Hippocampal formation (tissue), 2 donors: ENCODE results near the gene MMD.
"Not testable (repeated sequence)": the region's sequence is repeated elsewhere in the genome, so short reads cannot be mapped to it uniquely, and the experiment has no call there.

Experiments
- DNase-seq, 2 donors: peaks; one replicate each; lab custom pipeline; 2025; lab: John Stamatoyannopoulos, UW

The MMD gene

DNA sequence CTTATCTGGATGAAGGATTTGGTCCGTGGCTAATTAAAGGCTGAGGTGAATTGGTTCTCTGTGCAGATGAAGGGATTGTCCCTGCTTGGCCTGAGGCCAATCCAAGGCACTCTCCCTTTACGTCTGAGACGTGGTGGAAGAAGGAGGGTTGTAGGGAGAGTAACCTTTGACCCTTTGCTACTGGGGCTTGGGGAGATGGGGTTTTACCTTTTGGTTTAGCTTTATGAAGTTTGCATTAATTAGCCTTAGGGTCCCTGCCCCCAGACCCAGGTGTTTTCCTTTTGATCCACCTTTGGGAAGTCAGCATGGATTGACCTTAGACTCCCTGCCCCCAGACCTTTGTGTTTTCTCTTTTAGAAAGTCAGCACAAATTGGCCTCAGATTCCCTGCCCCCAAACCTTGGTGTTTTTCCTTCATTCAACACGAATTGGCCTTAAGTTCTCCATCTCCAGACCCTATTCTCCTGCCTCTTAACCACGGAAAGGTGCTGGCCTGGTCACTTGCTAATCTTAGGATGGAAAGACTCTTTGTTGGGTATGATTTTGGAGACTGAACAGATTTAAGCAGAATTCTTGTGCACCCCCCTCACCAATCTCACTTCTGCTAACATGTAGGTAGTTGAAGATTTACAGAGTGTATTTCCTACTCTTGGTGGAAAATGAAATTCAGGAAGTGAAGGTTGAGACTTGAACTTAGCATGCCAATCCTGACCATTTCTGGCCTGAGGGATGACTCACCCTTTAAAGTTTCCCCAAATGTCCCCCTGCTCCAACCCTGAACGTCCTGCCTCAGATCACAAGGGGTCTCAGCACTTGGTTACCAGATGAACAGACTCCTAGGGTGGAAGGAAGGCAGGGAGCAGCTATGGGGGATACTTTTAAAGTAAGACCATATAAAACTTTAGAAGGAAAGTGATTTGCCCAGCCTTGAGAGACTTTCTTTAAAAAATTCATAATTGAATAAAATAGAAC, 23.1 kb upstream of the MMD start:
- DNase-seq, result no peak

GRCh38 chr17:55443904-55444303, 22.3 kb upstream of the MMD start:
- no peak for DNase-seq

- DNase-seq, result no peak
Observed at GRCh38 chr17:55442953-55443683, 21.5 kb upstream of the MMD start.

DNA sequence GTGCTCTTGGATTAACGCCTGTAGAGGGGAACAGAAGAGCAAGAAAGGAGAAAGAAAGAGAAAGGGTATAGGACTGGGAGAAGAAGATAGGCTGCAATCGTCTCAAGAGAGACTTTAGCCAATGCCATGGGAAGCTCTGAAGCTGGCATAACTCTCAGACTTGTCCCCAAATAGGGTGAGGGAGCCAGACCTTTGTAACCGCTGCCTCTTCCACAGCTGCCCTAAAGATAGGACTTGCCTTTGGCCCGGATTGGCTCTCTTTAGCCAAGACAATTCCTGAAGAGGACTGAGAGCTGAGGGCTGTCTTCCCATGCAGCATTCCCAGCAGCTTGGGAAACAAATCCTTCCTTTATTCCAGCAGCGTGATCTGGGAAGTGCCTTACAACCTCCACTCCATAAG, 20.8 kb upstream of the MMD start:
- no peak for DNase-seq

- DNase-seq, result no peak
Observed at GRCh38 chr17:55441544-55441943, 19.9 kb upstream of the MMD start.

- no peak for DNase-seq
Observed at GRCh38 chr17:55440391-55440790, 18.8 kb upstream of the MMD start.

DNA sequence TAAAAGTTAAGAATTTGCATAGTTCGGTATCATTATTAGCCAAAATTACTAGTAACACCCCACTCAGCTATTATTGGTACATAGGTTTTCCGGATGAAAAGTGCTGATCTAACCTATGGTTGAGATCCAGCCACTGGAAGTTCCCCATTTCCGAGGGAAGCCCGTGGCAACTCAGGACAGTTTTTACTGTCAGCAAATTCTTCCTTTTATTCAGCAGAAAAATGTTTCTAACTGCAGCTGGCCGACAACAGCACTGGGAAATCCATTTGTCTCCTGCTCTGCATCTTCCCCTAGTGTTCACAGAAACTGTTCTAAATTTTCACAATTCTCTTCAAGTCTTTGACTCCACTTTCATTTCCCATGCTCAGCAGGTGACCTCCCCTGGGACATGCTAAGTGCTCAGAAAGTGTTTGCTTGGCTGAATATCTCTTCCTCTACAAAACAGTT, 15.5 kb upstream of the MMD start:
- no peak for DNase-seq

GRCh38 chr17:55436224-55437158, 14.9 kb upstream of the MMD start:
- DNase-seq, result no peak

DNA sequence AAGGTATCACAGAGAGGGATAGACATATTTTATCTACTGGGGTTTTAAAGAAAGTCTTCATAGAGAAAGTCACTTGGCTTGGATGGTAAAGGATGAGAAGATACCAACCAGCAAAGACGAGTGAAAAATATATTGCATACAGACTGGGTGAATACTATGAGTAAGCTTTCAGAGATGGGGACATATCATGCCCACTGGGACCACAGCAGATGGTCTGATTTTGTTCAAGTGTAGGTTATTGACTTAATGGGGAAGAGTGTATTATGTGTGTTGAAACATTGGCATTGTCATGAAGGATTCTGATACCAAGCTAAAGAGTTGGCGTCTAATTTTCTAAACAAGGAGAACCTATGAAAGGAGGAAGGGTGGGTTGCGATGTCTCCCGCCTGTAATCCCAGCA, 13.8 kb upstream of the MMD start:
- DNase-seq, result no peak

- no peak for DNase-seq
Observed at GRCh38 chr17:55434721-55435120, 13.1 kb upstream of the MMD start.

- DNase-seq, result no peak
Observed at GRCh38 chr17:55433629-55434422, 12.2 kb upstream of the MMD start.

DNA sequence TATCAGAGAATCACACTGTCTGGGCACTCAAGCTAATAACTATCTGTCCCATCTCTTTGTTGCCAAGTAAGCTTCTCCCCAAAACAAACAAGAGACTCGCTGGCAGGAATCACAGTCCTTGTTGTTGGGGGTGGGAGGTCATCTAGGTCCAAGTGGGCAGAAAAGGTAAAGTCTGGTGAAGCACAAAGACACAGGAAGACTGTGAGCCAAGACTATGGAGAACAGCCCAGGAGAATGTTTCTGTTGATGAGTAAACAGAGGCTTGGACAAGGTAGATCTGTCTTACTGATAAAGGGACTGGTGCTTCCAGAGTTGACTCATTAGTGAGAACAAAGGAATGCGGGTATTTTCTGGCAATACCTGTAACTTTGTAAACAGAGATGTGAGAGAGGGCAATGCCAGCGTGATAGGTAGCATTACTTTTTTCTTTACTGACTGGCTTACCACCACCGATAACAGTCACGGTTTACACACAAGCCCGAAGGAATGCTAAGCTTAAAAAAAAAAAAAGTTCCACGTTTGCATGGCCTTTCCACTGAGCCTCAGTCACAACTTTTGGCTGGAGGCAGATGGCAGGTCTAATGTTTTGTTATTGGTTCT, 11.5 kb upstream of the MMD start:
- no peak for DNase-seq

DNA sequence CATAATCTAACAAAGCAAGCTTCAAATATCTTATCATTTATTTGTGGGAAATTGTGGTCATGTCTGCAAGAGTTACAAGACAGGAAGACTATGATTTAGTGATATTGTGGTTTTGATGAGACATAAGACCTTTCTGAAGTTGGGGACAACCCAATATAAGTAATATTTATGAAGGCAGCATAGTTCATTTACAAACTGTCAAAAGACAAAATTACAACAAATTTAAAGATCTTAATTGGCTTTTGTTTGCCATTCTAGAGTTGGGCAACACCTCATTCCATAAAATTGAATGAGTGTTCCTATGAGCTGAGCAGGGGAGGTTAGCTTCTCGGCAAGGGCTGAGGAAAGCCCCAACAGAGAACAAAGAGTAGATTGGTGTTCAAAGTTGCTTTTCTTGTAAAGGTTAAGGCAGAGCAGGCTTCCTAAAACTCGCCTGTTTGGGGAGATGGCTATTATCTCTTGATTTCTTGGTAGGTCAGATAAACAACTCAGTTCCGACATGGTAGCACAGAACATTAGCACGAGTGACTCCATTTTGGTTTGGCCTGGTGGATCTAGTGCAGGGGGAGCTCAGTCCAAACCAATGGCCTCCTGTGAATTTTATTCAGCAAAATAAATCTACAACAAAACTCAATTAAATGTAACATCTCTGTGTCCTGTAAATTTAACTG, 10.9 kb upstream of the MMD start:
- no peak for DNase-seq

GRCh38 chr17:55431914-55432313, 10.3 kb upstream of the MMD start:
- DNase-seq, result not testable (repeated sequence)

DNA sequence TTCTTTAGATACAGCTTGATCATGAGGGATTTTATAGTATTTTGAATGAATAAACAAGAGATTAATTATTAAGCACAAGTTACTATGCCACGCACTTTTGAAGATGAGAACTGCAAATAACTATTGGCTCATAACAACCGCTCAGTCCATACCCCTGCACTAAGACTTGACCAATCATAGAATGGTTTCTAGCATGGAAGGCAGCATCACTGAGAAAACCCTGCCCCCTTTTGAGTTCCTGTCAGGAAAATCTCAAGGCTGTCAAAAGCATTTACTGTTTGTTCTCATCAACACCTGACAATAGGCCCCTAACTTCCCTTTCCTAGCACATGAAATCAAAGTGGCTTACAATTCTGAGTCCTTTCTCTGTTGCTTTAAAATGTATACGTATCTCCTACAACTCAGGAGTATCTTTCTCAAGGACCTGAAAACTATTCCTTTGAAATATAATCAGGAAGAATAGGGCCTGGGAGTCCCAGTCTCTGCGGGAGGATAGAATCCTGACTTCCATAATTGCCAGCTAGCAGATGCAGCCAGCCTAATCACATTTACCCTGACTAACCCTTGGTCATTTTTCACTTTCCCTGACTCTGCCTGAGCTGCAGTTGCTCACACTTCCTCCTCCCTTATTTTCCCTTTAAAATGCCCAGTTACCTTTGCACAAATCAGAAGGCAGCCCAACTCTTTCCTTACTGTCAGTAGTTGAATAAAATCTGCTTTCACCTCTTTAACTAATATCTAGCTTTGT, 9.1 kb upstream of the MMD start:
- no peak for DNase-seq

GRCh38 chr17:55427587-55427882, 5.9 kb upstream of the MMD start:
- DNase-seq, result no peak

- DNase-seq, result no peak
Observed at GRCh38 chr17:55426851-55427586, 5.4 kb upstream of the MMD start.

GRCh38 chr17:55424893-55425540, 3.4 kb upstream of the MMD start:
- no peak for DNase-seq
